GM21825 (cell line): ENCODE measurements around the gene SQSTM1.

ENCODE experiments used
- ATAC-seq: cut with Tn5 transposase; IDR thresholded peaks from one replicate; pipeline ENCODE4 v1.9.1; 2021; ENCODE audit warnings: mild to moderate bottlenecking, moderate library complexity; ENCODE audit not compliant: unreplicated experiment

SQSTM1 gene

DNA sequence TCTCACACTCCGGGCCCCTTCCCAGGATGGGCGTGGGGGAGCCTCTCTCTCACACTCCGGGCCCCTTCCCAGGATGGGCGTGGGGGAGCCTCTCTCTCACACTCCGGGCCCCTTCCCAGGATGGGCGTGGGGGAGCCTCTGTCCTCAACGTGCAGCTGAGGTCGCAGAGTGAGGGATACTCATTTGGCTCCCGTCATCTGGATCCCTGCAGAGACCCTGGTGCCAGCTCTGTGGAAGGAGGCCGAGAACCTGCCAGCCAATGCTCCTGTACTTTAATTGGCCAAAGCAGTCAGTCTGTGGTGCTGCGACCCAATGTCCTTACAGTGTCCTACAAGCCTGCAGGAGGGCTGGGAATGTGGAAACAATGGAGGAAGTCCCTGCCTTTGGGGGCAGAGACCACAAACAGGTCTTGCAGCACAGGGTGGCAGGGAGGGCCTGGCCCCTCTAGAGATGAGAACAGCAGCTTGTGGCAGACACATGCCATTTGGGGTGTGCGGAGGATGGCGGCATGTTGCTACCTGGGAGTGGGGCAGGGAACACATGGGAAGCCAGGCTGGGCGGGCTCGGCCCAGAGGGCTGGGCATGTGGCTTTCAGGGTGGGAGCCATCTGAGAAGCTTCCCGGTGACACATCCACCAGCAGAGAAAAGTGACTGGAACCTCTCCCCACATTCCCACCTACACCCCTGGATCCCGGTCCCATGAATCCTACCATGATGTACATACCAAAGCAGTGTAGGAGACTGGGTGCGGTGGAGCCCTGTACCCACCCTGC is 51.5 kb downstream of the SQSTM1 start:
- ATAC-seq, result no peak

DNA sequence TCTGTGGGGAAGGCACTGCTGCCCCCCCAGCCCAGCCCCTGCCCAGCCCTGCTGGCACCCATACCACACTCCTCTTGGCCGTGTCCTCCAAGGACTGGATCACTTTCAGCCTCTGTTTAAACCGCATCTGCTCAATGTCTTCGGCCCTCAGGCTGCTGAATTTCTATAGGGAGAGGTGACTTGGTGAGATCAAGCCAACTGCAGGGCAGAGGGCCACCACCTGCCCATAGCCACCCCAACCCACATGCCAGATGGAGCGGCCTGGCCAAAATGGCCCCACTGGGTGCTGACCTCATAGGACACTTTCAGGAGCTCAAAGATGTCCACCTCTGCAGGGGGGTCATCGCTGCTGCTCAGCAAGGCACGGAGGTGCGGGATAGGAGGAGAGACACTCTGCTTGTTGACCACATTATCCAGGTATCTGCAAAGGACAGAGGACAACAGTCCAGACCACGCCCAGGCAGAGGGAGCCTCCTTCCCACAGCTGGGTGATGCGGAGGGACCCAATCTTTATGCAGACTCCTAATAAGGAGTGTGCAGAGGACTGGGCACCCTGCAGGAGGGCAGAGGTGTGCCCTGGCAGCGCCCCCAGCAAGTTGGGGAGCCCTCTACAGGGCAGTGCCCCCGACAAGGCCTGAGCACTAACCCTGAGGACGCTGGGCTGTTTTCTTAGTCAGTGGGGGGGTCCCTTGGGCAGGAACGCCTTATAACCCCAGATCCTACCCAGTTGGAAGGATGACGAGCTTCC is 52.3 kb downstream of the SQSTM1 start:
- no peak for ATAC-seq

DNA sequence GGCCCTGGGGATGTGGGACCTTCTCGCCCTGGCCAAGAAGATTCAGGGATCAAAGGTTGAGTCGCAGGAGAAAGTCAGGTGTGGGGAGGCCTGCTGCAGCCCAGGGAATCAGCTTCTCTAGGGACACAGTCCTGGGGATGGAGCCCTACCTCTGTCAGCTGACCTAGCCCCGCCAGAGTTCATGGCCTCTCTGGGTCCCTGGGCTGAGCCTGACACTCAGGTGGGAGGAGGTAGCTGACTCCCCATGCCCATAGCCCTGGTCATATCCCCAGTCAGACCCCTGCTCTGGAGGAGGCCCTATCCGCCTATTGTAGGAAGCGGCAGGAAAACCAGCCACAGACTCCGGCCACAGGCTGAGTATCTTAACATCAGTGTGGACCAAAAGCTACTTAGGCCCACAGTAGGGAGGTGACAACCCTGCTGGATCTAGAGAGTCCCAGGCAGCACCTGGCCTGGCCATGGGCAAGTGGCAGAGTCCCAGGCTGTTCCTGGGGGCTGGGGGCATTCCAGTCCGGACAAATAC is 52.9 kb downstream of the SQSTM1 start:
- ATAC-seq, result no peak

DNA sequence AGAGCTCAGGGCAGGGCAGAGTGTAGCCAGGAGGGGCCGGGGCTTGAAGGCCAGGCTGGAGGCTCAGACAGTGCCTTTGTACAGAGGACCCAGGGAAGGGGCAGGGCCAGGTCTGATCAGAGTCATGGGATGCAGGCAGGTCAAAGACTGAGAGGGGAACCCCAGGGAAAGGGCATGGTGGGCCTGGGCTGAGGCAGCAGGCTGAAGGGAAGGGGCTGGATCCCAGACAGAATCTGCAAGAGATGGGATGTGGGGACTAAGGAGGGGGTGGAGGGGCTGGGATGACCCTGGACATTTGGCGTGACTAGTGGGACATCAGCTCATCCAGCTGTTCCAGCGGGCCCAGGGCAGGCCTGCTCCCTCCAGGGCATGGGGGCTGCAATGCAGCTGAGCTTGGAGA is 53.4 kb downstream of the SQSTM1 start:
- ATAC-seq, result no peak

DNA sequence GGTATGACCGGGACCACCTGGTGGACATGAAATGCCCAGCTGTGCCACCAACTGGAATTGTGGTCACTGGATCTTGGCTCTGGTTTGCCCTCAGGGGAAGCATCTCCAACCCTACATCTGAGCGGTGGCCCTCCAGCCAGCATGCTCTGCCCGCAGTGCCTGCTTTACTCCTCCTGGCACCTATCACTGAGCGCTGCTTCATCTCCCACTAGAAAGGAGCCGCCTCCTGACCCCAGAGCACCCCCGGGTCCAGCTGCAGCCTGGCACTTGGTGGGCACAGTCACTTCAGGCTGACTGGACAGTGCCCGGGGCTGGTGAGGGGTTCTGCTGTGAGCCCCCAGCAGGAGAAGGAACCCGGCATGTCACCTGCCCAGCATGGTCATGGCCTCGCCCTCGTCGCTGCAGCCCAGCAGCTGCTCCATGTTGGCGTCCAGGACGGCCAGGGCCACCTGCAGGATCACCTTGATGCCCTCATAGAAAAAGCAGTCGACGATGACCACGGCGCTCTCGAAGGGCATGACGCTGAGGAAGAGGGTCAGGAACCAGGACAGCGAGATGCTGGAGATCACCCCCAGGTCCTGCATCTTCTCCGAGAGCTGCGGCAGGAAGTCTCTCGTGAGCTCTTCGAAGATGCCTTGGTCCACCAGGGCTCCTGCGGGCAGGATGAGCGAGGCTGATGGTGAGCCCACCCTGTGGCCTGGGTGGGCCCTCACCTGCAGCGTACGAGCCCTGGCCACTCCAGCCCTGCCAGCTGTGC is 54.0 kb downstream of the SQSTM1 start:
- ATAC-seq, result no peak

DNA sequence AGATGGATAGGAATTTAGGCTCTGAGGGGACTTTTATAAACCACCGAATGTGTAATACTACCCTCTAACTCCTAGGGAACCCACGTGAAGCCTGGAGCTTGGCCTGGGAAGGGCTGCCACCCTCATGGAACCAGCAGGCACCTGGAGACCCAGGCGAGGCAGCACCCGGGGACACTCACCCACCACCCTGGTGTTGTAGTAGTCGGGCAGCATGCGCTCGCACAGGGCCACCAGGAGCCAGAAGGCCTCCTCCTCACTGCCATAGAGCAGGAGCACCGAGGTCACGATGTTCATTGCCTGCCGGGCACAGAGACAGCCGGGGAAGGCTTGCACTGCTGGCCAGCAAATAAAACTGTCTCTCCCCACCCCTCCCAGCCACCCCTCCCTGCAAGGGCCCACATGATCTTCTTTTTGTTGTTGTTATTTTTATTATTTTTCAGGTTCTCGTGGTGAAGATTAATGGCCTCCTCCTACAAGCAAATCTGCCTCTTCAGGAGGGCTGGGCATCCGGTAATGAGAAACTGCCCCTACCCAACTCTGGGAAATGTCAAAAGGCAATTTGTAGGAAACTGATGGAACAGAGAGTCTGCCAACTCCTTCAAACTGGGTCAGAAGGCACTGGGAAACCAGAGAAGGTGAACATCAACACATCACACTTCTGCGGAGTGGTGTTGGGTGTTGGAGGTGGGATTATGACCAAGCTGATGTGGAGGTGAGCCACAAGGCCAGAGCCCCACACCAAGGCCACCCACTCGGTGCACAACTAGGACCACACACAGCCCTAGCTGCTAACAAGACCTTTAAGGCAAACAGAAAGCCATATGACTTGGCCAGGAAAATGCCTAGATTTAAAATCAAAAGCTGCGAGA is 55.3 kb downstream of the SQSTM1 start:
- ATAC-seq, result no peak

DNA sequence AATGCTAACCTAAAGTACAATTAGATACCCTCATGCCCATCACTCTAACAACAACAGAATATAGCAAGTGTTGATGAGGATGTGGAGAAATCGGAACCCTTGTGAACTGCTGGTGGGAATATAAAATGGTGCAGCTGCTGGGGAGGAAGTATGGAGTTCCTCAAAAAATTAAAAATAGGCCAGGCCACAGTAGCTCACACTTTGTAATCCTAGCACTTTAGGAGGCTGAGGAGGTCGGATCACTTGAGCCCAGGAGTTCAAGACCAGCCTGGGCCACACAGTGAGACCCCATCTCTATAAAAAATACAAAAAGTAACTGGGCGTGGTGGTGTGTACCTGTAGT is 55.9 kb downstream of the SQSTM1 start:
- ATAC-seq, result no peak

DNA sequence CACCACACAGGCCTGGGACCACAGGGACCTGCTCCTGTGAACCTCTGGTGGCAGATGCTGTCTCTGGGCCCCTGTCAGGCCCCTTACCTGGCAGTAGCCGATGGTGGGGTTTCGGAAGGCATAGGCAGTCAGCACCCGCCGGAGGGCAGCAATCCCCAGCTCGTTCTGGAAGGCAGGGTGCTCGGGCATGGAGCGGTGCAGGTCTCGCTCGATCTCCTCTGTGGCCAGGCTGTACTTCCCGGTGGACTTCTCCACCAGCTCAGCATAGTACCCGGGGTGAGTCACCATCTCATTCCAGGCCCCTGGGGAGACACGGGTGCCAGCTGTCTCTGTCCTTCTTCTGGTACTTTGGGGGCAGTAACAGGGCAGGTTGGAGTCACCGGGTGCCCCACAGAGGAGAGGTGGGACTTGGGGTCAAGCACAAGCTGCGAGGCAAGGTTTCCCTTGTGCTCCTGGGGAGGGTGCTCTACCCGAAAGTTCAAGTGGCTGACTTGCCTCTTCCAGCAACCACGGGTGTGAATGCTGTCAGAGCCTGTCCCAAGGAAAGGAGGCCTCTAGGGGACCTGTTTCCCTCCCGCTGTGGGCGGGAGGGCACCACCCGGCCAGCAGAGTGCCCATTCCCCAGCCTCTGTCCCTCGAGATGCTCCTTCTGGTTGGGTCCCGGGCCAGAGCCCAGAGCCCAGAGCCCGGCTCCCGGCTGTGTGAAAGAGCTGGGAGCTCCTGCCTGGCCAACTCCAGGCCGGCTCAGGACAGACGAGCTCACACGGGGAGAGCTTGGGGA is 57.7 kb downstream of the SQSTM1 start:
- ATAC-seq, result no peak

DNA sequence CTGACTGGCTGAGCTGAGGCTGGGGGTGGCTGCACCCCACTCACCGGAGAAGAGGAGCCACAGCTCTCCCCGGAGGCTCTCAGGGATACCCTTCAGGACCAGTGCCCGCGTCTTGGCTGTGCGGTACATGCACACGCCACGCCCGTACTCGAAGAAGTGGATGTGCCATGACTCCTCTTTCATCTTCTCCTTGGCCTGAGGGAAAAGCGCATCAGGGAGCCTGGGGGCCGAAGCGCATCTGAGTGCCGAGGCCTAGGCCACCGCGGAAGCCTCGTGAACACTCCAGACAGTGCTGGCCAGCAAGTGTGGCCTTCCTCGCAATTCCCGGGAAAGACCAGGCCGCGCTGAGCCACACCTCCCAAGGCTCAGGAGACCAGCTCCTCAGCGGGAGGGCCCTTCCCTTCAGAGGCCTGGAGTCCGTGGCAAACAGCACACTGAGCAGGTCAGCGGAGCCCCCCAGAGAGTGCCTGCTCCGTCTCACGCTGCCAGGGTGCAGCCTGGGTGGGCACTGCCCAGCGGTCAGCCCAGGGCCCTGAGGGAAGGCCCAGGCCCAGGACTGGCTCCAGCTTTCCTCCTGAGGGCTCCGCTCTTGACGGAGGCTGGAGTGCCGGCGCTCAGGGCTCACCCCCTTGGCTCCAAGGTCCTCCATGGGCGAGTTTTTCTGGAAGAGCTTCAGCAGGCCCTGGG is 58.4 kb downstream of the SQSTM1 start:
- no peak for ATAC-seq

DNA sequence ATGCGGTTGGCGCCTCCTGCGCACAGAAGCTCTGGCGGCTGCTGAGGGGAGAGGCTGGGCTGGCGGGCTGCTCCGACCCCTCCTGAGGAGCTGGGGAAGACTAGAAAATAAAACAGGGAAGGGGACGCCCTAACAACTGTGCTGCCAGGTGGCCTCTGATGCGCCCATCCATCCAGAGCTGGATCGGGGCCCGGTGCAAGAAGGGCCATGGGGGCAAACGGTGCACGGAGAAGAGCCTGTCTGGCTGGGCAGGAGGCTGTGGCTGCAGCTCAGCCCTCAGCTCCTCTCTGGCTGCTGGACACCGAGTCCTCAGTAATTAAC is 58.9 kb downstream of the SQSTM1 start:
- no peak for ATAC-seq

DNA sequence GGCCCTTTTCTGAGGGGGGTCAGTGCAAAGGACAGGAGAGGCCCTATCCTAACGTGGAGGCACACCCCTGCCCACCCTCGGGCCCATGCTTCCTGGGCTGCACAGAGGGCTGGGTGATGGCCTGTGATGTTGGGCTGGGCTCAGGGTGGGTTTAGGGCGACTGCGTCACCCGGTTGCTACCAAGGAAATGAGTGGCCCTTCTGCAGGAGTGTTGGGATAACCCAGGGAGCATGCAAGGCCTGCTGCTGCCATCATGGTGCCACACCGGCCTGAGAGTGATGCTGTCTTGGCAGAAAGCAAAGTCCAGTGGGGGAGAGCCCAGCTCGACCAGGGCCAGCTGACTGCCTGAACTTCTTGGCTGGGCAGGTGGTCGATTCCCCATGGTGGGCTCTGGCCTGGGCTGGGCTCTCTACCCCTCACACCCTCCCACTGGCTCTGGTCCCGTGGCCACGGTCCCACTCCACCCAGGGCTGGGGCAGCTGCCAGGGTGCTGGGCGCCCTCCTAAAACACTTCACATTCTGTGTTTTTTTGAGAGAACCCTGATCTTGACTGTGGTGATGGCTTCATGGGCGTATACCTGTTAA is 59.5 kb downstream of the SQSTM1 start:
- no peak for ATAC-seq

DNA sequence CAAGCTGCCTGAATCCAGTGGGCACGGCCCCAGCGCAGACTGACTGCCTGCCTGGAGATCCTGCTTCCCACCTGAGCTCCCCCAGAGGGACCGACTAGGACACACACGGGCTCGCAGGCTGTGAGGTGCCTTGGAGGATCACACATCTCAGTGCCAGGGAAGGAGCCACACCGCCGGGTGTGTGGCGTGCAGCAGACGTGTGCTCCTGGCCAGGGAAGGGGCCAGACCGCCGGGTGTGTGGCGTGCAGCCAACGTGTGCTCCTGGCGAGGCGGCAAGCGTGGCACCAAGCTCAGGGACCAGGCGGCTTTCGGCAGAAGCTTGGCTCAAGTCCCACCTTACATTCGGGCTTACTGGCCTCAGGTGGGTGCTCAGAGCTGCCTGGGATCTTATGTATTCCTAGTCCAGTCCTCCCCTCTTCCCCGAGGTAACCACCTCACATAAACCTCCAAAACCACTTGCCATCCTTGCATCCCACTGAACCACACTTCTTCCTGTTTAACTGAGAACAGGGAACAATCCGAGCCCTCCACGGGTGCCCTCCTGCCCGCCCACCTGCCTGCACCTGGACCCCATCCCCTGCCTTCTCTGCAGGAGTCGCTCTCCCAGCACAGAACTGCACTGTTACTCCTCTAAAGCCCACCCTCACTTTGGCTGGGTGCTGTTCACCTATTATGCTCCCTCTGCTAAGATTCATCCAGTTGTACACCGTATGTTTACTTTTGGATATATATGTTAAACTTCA is 60.3 kb downstream of the SQSTM1 start:
- ATAC-seq, result no peak

DNA sequence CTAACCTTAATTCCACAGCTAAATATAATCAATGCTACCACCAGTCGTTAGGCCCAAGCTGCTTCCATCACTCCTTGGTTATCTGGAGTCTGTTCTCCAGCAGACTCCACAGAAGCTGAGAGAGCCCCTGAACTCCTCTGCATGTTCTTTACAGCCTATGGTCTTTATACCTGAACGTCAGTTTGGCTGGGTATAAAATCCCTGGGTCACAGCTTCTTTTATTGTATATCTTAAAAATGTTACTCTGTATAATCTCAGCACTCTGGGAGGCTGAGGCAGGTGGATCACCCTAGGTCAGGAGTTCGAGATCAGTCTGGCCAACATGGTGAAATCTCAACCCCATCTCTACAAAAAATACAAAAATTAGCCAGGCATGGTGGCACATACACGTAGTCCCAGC is 61.6 kb downstream of the SQSTM1 start:
- no peak for ATAC-seq

DNA sequence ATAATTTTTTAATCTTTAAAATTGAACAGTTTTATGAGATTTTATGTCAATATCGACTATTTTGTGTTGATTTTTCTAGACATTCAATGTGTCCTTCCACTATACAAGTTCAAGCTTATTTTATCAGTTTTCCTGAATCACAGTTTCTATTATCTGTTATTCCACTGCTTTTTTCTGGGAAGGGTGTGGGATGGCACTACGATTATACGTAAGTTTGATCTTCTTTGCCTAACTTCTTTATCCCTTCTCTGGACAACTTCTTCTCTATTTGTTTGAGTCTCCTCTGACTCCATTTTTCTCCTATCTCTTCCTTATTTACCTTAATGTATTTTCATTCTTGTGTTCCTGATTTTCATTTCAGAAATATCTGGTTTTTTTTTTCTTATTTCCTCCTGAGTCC is 62.5 kb downstream of the SQSTM1 start:
- ATAC-seq, result no peak

DNA sequence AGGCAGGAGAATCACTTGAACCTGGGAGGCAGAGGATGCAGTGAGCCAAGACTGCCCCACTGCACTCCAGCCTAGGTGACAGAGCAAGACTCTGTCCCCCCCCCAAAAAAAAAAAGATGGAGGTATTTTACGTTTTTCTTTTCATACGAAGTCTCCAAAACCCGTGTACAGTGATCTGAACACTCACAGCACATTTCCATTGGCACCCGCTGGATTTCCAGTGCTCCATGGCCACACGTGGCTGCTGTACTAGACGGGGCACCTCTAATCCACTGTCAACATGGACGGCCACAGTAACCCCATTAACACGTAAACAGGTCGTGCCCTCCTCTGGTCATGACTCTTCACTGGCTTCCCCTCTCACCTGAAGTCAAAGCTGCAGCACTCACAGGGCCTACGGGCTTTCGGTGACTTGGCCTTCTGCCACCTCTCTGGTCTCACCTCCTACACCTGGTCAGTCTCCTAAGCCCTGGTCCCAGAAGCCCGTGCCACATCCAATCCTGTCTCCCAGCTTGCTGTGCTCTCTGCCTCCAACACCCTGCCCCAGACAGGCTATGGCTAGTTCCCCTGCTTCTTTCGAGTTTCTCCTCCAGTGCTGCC is 64.9 kb downstream of the SQSTM1 start:
- ATAC-seq, result no peak

DNA sequence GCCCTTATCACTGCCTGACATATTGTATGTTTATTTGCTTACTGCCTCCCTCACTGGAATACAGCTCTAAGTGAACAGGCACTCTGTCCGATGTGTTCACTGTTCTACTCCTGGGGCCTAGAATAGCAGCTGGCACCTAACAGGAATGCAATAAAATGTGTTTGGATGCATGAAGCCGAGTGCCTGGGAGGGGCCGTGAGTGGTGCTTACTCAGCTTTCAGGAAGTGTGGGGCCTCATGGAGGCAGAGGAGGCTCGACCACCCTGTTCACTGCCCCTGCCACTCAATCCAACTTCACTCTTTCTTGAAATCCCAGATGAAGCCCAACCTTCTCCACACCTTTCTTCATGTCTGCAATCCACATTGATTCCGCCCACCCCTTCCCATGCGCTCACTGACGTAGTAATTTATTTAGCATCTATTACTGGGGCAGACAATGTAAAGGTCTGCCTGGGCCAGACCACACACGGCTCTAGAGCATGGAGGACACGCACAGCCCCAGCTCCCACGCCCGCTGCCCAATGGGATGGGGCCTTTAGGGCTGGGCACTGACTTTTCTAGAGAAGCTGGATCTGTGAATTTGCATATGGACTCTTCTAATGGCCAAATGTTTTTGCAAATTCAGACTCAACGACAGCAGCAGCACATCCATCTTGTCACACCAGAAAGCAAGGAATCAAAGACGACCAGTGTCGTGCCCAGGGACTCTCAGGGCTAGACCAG is 65.6 kb downstream of the SQSTM1 start:
- no peak for ATAC-seq

DNA sequence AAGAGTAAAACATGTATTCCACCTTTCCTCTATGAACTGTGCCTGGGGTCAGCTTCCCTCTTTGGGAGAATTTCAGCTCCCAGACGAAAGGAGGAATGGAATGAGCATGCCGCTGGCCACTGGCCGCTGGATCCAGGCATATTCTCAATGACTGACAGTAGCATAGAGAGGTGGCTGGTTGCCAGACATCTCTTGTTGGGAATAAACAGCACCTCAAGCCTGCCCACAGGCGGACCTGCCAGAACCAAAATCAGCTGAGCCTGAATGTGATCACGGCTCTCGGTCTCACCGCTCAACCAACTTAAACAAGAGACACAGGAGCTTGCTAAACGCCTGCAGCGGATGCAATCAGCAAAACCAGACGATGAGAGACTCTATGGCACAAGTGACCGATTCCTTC is 66.4 kb downstream of the SQSTM1 start:
- ATAC-seq, result no peak
